HG03520 (cell line): ENCODE measurements around the gene SLC16A10.
A peak's percentile ranks its signal among the peaks of the same experiment; 100 is the strongest.
"Not testable (repeated sequence)": the region's sequence is repeated elsewhere in the genome, so short reads cannot be mapped to it uniquely, and the experiment has no call there.

Source experiments
- ATAC-seq: cut with Tn5 transposase; IDR thresholded peaks from one replicate; pipeline ENCODE4 v1.9.1; 2021; ENCODE audit warnings: mild to moderate bottlenecking, moderate library complexity; ENCODE audit not compliant: unreplicated experiment

SLC16A10 gene

DNA sequence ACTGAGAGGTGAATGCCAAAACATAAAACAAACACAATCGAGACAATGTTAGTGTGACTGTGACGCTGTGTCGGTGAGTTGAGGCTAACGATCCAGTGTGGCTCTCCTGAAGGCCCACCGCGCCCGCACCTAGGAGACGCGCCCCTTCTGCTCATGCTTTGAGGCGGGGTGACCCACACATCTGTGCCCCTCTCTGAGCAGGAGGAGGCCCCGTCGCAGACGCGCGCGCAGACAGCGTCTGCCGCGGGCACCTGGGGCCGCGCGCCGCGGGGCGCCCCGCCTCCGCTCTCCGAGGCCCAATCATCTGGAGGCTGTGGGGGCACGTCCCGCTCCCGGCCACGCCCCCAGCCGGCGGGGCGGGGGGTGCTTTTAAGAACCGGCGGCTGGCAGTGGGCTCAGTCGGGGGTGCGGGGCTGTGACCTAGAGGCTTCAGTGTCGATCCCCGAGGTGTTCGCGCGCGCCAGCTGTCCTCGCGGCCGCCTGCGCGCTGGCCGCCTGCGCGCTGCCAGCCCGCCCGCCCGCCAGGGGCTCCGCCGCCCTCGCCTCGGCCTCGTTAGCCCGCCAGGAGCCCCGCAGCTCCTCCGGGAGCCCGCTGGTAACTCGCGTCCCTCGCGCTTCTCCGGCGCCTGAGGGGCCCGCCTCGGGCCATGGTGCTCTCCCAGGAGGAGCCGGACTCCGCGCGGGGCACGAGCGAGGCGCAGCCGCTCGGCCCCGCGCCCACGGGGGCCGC, at the start of gene SLC16A10:
SLC16A10 (plus strand) TSS at position 398 of the 730 bp plus-strand sequence; CDS start at position 648, 250 bp downstream.
- ATAC-seq, result peak; percentile 77

GRCh38 chr6:111038534-111039252, 48.6 kb upstream of the SLC16A10 start:
- ATAC-seq, result peak; percentile 71

DNA sequence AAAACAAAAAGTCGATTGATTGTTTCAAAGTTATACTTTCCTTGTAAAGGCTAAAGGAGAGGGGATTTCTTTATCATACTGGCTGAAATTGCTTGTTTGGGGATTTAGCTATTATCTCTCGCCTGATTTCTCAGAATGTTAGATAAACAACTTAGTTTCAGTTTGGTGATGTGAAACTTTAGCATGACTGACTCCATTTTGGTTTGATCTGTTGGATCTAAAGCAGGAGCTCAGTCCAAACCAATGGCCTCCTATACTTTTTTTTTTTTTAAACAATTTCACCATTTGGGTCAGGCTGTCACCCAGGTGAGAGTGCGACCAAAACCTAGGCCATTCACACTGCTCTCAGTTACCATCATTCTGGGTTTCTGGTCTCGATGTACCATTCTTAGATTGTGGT, 45.4 kb upstream of the SLC16A10 start:
- no peak for ATAC-seq

- no peak for ATAC-seq
Observed at GRCh38 chr6:111047244-111047643, 40.1 kb upstream of the SLC16A10 start.

- ATAC-seq, result no peak
Observed at GRCh38 chr6:111050261-111051023, 36.9 kb upstream of the SLC16A10 start.

GRCh38 chr6:111052171-111052570, 35.1 kb upstream of the SLC16A10 start:
- ATAC-seq, result no peak

DNA sequence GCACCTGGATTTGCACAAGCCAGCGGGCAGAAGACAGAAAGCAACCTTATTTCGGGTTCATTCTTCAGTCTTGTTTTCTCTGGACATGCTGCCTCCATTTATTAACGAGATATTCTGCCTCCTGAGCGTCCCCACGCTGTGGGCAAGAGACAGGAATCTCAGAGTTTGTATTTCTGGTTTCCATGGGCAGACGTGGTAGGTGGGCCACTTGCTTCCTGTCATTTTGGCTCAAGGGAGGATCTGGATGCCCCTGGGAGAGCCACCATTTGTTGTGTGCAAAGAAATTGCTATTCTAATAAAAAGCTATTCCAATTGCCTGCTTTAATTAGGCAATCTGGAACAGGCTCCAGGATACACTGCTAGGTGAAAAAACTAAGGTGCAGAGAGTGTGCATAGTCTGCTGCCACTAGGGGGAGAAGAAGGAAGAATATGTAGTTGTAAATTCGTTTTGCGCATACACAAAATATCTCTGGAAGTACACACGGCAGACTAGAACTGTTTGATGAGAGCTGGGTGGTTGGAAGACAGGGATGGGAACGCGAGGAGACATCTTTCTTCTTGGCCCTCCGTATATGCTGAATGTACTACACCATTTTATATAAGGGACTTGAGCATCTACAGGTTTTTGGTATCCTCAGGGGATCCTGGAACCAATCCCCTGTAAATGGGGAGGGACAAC, 30.1 kb upstream of the SLC16A10 start:
- no peak for ATAC-seq

GRCh38 chr6:111061508-111061907, 25.8 kb upstream of the SLC16A10 start:
- no peak for ATAC-seq

GRCh38 chr6:111061985-111062384, 25.3 kb upstream of the SLC16A10 start:
- not testable (repeated sequence) for ATAC-seq

DNA sequence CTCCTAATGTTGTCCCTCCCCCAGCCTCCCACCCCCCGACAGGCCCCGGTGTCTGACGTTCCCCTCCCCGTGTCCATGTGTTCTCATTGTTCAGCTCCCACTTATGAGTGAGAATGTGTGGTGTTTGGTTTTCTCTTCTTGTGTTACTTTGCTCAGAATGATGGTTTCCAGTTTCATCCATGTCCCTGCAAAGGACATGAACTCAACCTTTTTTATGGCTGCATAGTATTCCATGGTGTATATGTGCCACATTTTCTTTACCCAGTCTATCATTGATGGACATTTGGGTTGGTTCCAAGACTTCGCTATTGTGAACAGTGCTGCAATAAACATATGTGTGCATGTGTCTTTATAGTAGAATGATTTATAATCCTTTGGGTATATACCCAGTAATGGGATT, 24.4 kb upstream of the SLC16A10 start:
- ATAC-seq, result not testable (repeated sequence)

GRCh38 chr6:111068109-111068865, 19.0 kb upstream of the SLC16A10 start:
- no peak for ATAC-seq

DNA sequence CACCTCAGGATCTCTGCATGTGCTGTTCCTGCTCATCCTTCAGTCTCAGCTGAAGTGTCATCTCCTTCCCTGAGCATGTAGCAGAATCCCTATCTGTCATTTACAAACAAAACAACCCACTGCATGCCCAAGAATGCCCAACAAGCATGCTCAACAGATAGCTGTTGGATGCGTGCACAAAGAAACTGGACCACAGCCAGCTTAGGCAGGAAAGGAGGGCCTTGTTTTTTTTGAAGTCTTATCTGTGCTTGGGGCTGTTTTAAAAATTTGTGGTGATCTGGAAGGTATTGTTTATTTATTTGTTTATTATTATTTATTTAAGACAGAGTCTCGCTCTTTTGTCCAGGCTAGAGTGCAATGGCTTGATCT, 18.5 kb upstream of the SLC16A10 start:
- no peak for ATAC-seq

DNA sequence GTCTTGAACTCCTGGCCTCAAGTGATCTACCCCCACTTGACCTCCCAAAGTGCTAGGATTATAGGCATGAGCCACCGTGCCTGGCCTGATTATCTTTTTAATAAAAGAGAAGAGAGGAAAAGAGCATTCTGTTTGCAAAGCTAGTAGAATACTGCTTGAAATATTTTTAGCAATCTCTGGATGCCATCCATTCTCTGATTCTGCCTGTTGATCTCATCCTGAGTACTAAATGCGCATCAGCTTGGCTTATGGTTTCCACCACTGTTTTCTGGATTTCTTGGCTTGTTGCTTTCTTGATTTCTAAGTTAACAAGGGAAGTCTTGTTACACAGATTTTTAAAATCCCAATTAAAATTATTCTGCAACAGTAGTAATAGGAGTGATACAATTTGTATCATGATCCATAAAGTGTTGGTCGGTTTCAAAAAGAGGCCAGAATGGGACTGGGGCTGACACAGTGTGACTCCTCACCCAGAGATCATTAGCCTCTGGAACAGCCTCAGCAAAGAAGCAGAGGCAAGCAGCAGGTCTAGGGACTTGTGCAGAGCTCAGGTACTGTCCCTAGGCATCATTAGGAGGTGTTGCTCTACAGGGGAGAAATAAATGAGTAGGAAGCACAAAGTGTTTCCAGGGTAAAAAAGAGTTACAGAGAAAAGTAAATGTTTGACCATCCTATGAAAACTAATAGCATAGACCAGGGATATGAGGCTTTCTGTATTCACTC, 17.8 kb upstream of the SLC16A10 start:
- no peak for ATAC-seq

- no peak for ATAC-seq
Observed at GRCh38 chr6:111070105-111071005, 16.9 kb upstream of the SLC16A10 start.

DNA sequence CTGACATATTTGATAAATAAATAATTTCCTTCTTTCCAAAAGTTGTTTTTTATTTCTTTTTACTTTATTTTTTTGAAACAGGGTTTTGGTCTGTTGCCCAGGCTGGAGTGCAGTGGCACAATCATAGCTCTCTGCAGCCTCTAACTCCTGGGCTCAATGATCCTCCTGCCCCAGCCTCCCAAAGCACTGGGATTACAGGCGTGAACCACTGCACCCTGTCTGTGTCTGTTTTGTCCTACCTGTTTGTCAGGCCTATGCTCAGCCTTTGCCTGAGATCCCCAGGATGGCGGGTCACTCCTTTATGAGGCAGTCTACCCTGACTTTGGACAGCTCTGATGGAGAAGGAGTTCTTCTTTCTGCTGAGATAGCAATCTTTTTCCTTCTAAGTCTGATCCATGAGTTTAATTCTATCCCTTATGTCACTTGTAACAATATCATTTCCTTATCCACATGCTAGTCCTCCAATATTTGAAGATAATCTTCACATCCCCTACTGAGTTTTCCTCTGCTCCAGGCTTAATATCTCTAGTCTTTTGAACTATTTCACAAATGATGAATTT, 14.4 kb upstream of the SLC16A10 start:
- ATAC-seq, result no peak

DNA sequence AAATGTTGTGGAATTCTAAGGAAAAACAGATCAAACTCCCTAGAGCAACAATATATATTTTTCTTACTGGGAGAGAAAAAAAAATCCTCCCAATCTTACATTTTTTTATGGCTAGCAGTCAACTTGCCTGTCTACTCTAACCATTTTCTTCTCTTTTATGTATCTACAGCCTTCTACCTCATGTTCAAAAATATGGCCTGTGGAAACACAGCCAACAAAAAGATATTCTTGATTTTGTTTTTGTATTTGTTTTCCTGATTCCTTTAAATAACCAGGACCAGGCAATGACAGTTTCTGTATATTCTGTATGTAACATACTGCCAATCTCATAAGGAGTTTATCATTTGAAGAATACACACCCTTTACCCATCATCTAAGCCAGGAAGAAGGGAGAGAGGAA, 13.0 kb upstream of the SLC16A10 start:
- ATAC-seq, result no peak

DNA sequence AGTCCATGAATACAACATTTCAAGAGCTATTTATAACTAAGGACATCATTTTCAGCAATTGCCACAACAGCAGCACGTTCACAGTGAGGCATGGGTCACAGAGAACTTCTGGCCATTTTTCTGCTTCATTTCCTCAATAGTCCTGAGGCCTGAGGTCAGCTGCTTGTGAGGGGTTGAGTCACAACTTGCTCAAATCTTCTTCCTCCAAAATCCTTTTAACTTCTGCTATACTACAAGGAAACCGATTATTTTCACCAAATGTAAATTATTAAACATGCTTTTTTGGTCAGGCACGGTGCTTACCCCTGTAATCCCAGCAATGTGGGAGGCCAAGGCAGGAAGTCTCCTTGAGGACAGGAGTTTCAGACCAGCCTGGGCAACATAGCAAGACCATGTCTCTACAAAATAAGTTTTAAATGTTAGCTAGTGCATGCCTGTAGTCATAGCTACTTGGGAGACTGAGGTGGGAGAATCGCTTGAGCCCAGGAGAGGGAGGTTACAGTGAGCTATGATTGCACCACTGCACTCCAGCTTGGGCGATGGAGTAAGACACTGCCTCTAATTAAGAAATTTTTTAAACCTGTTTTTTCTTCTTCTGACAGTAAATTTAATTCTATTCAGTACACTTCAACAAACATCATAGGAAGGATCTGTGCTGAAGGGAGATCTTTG, 11.1 kb upstream of the SLC16A10 start:
- no peak for ATAC-seq

GRCh38 chr6:111080698-111081097, 6.6 kb upstream of the SLC16A10 start:
- ATAC-seq, result no peak
